Spinal cord (tissue), 10 donors: ENCODE results near the gene SLC6A20. TPM values are rescaled to one million over a fixed set of nuclear protein-coding genes. Genes with fewer than 3 reads are reported as not detected.
"Not testable (repeated sequence)": the region's sequence is repeated elsewhere in the genome, so short reads cannot be mapped to it uniquely, and the experiment has no call there.

ENCODE experiments used
- DNase-seq, 6 donors: peaks; one replicate each; pipeline versions ENCODE4 v3.0.0 to v3.0.0-alpha.2; 2013 to 2015; ENCODE audit warnings: low spot score in 6 of 6, low read depth in 4 of 6
- H3K27ac ChIP-seq: one replicate; pipeline ENCODE4 v1.5.1; 2013; ENCODE audit warnings: low read depth, low read length, control low read depth
- H3K27me3 ChIP-seq: one replicate; pipeline ENCODE4 v1.6.1; 2013; ENCODE audit warnings: low read length; ENCODE audit not compliant: control insufficient read depth, insufficient read depth
- H3K36me3 ChIP-seq: one replicate; pipeline ENCODE4 v1.6.1; 2013; ENCODE audit warnings: low read length; ENCODE audit not compliant: control insufficient read depth, insufficient read depth
- H3K4me1 ChIP-seq: one replicate; pipeline ENCODE4 v1.6.1; 2013; ENCODE audit warnings: low read length; ENCODE audit not compliant: control insufficient read depth, insufficient read depth
- H3K4me3 ChIP-seq: one replicate; pipeline ENCODE4 v1.5.1; 2013; ENCODE audit warnings: low read depth, low read length, control low read depth
- H3K9me3 ChIP-seq: one replicate; pipeline ENCODE4 v1.6.1; 2013; ENCODE audit warnings: low read length; ENCODE audit not compliant: control insufficient read depth, insufficient read depth
- WGBS: methylation state at CpG from one replicate; pipeline ENCODE4 v1.1.5; 2013; ENCODE audit warnings: missing lambda C conversion rate; ENCODE audit not compliant: insufficient coverage; 5-methylcytosine and 5-hydroxymethylcytosine counted together
- polyA plus RNA-seq, 2 donors: library from polyadenylated mRNA; unstranded; fragments of 120-200 nt; gene quantifications; one replicate each; pipeline ENCODE4 v1.2.1, GENCODE V29; 2013; ENCODE audit not compliant: insufficient read length in 2 of 2
- total RNA-seq, 2 donors: library from RNA; depleted of rRNA in 1 of 2; stranded (reverse); fragments of 120-200 nt in 1 of 2; fragments of >200 nt in 1 of 2; gene quantifications; one replicate each; pipeline versions ENCODE4 v1.2.3 to v1.2.4, GENCODE V29; 2013 to 2014
- donor health status: healthy.

The SLC6A20 gene
- total and polyA plus RNA-seq, 4 donors, result 1.9 to 110 (median 21.9) TPM

DNA sequence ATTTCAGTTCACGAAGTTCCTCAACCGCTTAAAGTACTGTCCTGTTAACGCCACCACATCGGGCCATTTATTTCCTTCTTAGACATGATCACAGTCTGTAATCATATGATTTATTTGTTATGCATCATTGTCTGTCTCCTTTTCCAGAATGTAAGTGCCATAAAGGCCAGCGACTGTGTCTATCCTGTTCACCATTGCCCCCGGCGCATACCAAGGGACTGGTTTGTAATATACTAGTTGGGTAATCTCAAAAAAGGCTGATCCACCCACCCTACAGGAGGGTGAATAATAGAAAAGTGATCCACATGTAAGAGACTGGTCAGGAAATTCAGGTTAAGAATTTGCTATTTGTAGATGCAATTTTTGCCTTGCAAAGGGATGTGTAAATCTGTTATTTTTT is 41.9 kb downstream of the SLC6A20 start:
- DNase-seq, result no peak
- H3K4me1 ChIP-seq, result no peaks in the 10 kb centered on the region
- H3K9me3 ChIP-seq, result no peaks in the 10 kb centered on the region
- no peak overlapping the region for H3K27ac ChIP-seq
- H3K4me3 ChIP-seq, result no peak overlapping the region
- H3K36me3 ChIP-seq, result peaks cover 4% of the 10 kb centered on the region
- no peaks in the 10 kb centered on the region for H3K27me3 ChIP-seq
- 100% methylated on average over 1 of the region's 7 CpGs for WGBS

- H3K9me3 ChIP-seq, result no peaks in the 10 kb centered on the region
- H3K4me1 ChIP-seq, result no peaks in the 10 kb centered on the region
- no peak for DNase-seq
- WGBS, result no CpG with 5 or more reads among the region's 3 CpGs
- peaks cover 5% of the 10 kb centered on the region for H3K36me3 ChIP-seq
- H3K4me3 ChIP-seq, result no peak overlapping the region
- no peak overlapping the region for H3K27ac ChIP-seq
- no peaks in the 10 kb centered on the region for H3K27me3 ChIP-seq
These were observed 43.2 kb downstream of the SLC6A20 start for GRCh38 chr3:45753095-45753494.

DNA sequence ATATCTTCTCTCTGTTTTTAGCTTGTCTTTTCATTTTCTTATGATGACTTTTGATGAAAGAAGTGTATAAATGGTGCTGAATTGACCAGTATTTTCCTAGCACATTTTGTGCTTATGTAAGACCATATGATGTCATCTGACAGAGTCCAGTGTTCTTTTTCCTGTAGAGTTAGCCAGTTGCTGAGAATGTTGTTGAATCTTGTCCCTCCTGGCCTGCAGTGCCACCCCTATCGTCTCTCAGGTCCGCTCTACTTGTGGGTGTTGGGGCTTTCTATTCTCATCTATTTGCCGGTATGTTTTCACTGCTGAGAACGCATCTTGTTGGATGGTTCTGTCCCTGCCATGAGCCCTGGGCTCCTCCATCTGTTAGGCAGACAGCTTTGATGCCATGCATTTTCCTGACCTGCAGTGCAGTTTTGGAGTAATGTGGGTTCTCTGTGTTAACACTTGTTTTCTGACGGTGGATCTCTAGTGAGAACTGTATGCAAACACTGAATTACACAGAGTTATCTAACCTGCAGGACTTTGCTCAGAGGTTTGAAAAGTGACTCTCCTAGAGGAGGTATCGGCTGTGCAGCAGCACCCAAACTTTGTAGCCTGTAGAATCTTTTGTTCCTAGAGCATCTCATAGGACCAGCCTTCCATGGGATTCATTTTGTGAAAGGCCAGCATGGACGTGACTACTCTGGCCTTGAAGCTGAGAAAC is 44.6 kb downstream of the SLC6A20 start:
- Histone ChIP-seq H3K27ac (no peak overlapping the region), H3K36me3 (peaks cover 19% of the 10 kb centered on the region), H3K9me3 (no peaks in the 10 kb centered on the region), H3K4me3 (no peak overlapping the region), H3K4me1 (no peaks in the 10 kb centered on the region), H3K27me3 (no peaks in the 10 kb centered on the region)
- no peak for DNase-seq
- 94% methylated on average over 3 of the region's 7 CpGs for WGBS

DNA sequence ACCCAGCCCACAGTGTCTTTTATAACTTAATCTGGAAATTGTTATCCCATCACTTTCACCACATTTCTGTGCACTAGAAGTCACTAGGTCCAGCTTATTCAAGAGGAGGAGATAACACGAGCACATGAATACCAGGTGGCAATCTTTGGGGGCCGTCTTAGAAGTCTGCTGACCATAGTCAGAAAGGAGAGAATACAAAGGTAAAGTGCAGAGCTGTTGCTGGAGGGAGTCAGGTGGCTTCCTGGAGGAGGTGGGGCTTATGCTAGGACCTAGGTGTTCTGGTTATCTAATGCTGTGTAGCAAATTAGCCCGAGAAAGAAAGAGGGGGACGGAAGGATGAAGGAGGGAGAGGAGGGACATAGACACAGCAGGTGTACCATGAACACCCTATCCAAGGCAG is 46.5 kb downstream of the SLC6A20 start:
- Histone ChIP-seq H3K9me3 (no peaks in the 10 kb centered on the region), H3K27ac (no peak overlapping the region), H3K4me3 (no peak overlapping the region), H3K4me1 (peaks cover 7% of the 10 kb centered on the region), H3K27me3 (no peaks in the 10 kb centered on the region), H3K36me3 (peaks cover 28% of the 10 kb centered on the region)
- WGBS, result 80% methylated on average over 2 of the region's 4 CpGs
- DNase-seq, result no peak

DNA sequence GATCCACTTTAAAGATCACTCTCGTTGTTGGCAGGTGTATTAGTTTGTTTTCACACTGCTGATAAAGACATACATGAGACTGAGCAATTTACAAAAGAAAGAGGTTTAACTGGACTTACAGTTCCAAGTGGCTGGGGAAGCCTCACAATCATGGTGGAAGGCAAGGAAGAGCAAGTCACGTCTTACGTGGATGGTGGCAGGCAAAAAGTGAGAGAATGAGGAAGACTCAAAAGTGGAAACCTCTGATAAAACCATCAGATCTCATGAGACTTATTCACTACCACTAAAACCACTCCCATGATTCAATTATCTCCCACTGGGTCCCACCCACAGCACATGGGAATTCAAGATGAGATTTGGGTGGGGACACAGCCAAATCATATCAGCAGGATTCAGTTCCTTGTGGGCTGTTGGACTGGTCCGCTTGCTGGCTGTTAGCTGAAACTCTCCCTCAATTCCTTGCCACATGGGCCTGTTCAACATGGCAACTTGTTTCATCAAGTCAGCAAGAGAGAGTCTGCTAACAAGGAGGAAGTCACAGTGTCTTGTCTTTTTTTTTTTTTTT is 47.2 kb downstream of the SLC6A20 start:
- H3K36me3 ChIP-seq, result peaks cover 28% of the 10 kb centered on the region
- H3K27me3 ChIP-seq, H3K4me3 ChIP-seq, H3K9me3 ChIP-seq, H3K4me1 ChIP-seq, DNase-seq, H3K27ac ChIP-seq: not testable (repeated sequence)
- WGBS, result no CpG with 5 or more reads among the region's 4 CpGs

- Histone ChIP-seq H3K36me3 (peaks cover 28% of the 10 kb centered on the region), H3K27ac (no peak overlapping the region), H3K4me3 (no peak overlapping the region), H3K27me3 (no peaks in the 10 kb centered on the region), H3K9me3 (no peaks in the 10 kb centered on the region), H3K4me1 (peaks cover 7% of the 10 kb centered on the region)
- no peak for DNase-seq
- WGBS, result 88% methylated on average over 5 of the region's 8 CpGs
These were observed 48.3 kb downstream of the SLC6A20 start for GRCh38 chr3:45748068-45748467.

DNA sequence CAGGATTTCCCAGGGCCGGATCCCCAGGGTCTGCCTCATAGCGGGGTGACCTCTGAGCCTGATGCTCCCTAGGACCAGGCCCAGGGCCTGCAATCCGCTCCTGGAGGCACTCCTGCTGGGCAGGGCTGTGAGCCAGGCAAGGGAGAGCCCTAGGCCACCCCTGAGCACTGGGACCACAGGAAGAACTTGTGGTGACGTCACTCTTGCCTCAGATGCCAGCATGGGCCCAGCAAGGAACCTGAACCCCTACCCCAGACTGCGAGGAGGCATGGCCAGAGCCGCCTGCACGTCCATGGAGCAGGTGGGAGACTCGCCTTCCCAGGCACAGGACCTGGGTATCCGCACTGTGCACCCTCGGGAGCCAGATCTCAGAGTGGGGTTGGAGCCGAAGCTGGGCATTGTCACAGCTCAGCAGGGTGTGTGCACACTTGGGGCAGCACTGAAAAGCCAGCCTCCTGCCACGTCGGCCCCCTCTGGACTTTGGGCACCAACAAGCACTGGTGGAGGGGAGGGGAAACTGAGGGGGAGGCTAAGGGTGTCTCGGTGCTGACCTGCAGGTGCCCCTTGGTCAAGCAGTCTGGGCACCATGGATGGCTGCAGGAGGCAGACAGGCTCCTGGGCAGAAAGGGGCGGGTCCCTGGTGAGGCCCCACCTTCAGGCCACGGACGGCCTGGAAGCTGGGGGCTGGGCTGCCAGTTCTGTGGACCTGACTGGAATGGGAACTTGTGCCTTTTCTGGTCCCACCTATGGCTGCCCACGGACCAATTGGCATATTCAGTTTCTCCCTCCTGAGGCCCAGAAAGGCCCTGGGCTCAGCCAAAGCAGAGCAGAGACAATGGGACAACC is 49.3 kb downstream of the SLC6A20 start:
- H3K27ac ChIP-seq, result no peak overlapping the region
- WGBS, result 87% methylated on average over 18 of the region's 18 CpGs
- no peaks in the 10 kb centered on the region for H3K9me3 ChIP-seq
- H3K27me3 ChIP-seq, result no peaks in the 10 kb centered on the region
- no peak for DNase-seq
- peaks cover 7% of the 10 kb centered on the region for H3K4me1 ChIP-seq
- H3K36me3 ChIP-seq, result peaks cover 24% of the 10 kb centered on the region
- H3K4me3 ChIP-seq, result no peak overlapping the region

DNA sequence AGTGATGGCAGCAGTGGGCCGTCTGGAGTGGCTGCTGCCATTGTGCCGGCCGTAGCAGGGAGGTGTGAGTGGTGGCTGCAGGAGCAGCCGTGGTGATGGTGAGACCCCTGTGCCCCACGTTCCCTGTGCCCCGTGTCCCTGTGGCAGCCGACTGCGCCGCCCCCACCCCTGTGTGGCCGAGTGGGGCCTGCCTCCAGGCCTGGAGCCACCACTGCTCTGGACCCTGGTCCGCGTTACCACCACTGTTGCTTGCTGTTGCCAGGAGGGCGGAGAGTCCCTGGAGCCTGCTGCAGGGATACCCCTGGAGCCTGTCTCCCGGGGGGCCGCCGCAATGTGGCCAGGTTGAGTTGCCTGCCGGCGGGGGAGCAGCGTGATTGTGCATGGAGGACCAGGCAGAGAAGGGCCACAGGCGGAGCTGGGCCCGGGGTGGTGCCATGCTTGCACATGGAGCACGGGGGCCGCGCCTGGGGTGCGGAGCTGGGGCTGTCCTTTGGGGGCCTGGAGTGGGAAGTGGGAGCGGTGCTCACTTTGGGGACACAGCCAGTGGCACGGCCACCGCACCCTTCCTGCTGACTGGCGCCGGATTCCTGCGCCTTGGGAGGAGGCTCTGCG is 50.1 kb downstream of the SLC6A20 start:
- H3K4me1 ChIP-seq, result peaks cover 7% of the 10 kb centered on the region
- no peak overlapping the region for H3K4me3 ChIP-seq
- no peak for DNase-seq
- H3K9me3 ChIP-seq, result no peaks in the 10 kb centered on the region
- no peak overlapping the region for H3K27ac ChIP-seq
- peaks cover 24% of the 10 kb centered on the region for H3K36me3 ChIP-seq
- H3K27me3 ChIP-seq, result no peaks in the 10 kb centered on the region
- WGBS, result 89% methylated on average over 32 of the region's 32 CpGs

DNA sequence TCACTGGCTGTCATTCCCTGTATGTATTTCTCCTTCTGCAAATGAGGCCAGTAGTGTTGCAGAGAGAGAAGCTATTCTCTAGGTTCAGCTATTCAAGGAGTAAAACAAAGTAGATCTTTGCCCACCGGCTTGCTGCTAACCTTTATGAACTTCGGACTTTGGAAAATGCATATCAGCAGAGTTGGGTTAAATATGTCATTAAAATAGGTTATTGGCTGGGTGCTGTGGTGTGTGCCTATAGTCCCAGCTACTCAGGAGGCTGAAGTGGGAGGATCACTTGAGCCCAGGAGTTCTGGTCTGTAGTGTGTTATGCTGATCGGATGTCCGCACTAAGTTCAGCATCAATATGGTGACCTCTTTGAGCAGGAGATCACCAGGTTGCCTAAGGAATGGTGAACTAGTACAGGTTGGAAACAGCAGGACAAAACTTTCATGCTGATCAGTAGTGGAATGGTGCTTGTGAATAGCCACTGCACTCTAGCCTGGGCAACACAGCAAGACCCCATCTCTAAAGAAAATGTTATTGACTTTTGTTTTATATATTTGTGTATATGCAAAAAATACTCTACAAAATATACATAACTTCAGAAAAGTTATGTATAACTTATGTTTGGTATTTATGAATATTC is 53.8 kb downstream of the SLC6A20 start:
- no peak overlapping the region for H3K27ac ChIP-seq
- peaks cover 7% of the 10 kb centered on the region for H3K4me1 ChIP-seq
- no peaks in the 10 kb centered on the region for H3K27me3 ChIP-seq
- 98% methylated on average over 4 of the region's 4 CpGs for WGBS
- no peak overlapping the region for H3K4me3 ChIP-seq
- no peak for DNase-seq
- H3K36me3 ChIP-seq, result peaks cover 28% of the 10 kb centered on the region
- H3K9me3 ChIP-seq, result no peaks in the 10 kb centered on the region
